ENCODE measurements around the gene PXDC1. TPM values are rescaled to one million over a fixed set of nuclear protein-coding genes. Genes with fewer than 3 reads are reported as not detected.

PXDC1 gene
- total RNA-seq, 4 donors from 2014 or later = 73.5 to 102 (median 82.7) TPM

GRCh38 chr6:3786141-3786540, 34.6 kb upstream of the PXDC1 start:
- no peak for DNase-seq
- TF ChIP-seq CTCF (IDR thresholded peaks at IDR 0.05) (no peak), POLR2A (IDR thresholded peaks at IDR 0.05) (no peak)

GRCh38 chr6:3785745-3786098, 34.2 kb upstream of the PXDC1 start:
- no peak for TF ChIP-seq POLR2A (IDR thresholded peaks at IDR 0.05)
- TF ChIP-seq CTCF (IDR thresholded peaks at IDR 0.05) = no peak
- H3K4me3 ChIP-seq (replicated peaks in 1 of 3) = no peak overlapping the region
- H3K36me3 ChIP-seq = no peaks in the 10 kb centered on the region
- no peak for DNase-seq
- intact Hi-C loops (cut with DNase I) = no loop called here
- no peaks in the 10 kb centered on the region for H3K9me3 ChIP-seq
- H3K4me1 ChIP-seq = no peaks in the 10 kb centered on the region
- H3K27ac ChIP-seq = no peak overlapping the region
- WGBS, 2 donors = 87 to 94% methylated on average over 5 of the region's 5 CpGs
- no peaks in the 10 kb centered on the region for H3K27me3 ChIP-seq

More at GRCh38 chr6:3786141-3786540, 34.6 kb upstream of the PXDC1 start:
- no peak overlapping the region for H3K4me3 ChIP-seq (replicated peaks in 1 of 3)
- H3K4me1 ChIP-seq = no peaks in the 10 kb centered on the region
- no peaks in the 10 kb centered on the region for H3K36me3 ChIP-seq
- 91 to 92% methylated on average over 4 of the region's 4 CpGs for WGBS, 2 donors
- intact Hi-C loops (cut with DNase I) = no loop called here
- H3K9me3 ChIP-seq = no peaks in the 10 kb centered on the region
- H3K27ac ChIP-seq = no peak overlapping the region
- H3K27me3 ChIP-seq = no peaks in the 10 kb centered on the region

GRCh38 chr6:3784885-3785744, 33.6 kb upstream of the PXDC1 start:
- no peak overlapping the region for H3K27ac ChIP-seq
- WGBS, 2 donors = 92% methylated on average over 26 of the region's 26 CpGs
- intact Hi-C loops (cut with DNase I) = no loop called here
- H3K4me1 ChIP-seq = no peaks in the 10 kb centered on the region
- H3K27me3 ChIP-seq = no peaks in the 10 kb centered on the region
- H3K36me3 ChIP-seq = no peaks in the 10 kb centered on the region
- no peaks in the 10 kb centered on the region for H3K9me3 ChIP-seq
- no peak overlapping the region for H3K4me3 ChIP-seq (replicated peaks in 1 of 3)
- TF ChIP-seq CTCF (IDR thresholded peaks at IDR 0.05) (no peak), POLR2A (IDR thresholded peaks at IDR 0.05) (no peak)
- no peak for DNase-seq

- Histone ChIP-seq H3K27ac (no peak overlapping the region), H3K9me3 (no peaks in the 10 kb centered on the region), H3K36me3 (no peaks in the 10 kb centered on the region), H3K4me3 (replicated peaks in 1 of 3) (no peak overlapping the region), H3K27me3 (no peaks in the 10 kb centered on the region), H3K4me1 (no peaks in the 10 kb centered on the region)
- WGBS, 2 donors = 96 to 99% methylated on average over 10 to 12 of the region's 12 CpGs
- TF ChIP-seq CTCF (IDR thresholded peaks at IDR 0.05) = no peak
- no peak for TF ChIP-seq POLR2A (IDR thresholded peaks at IDR 0.05)
- intact Hi-C loops (cut with DNase I) = no loop called here
- DNase-seq = no peak
Observed at GRCh38 chr6:3784423-3784822, 32.9 kb upstream of the PXDC1 start.

All from thyroid gland (tissue), 4 donors.